Ishikawa (cell line): ENCODE results near the gene SMAD3.

Experiments
- CEBPB ChIP-seq: IDR thresholded peaks from 2 replicates; pipeline ENCODE4 v1.6.1; 2012
- CREB1 ChIP-seq: IDR thresholded peaks from 2 replicates; pipeline ENCODE4 v1.6.1; 2012; ENCODE audit warnings: low read depth
- EGR1 ChIP-seq: IDR thresholded peaks from 2 replicates; pipeline ENCODE4 v1.6.1; 2012
- EP300 ChIP-seq: IDR thresholded peaks from 2 replicates; pipeline ENCODE4 v1.6.1; 2012; ENCODE audit warnings: borderline replicate concordance
- FOXM1 ChIP-seq: IDR thresholded peaks from 2 replicates; pipeline ENCODE4 v1.6.1; 2012; ENCODE audit warnings: low read depth, borderline replicate concordance
- NFIC ChIP-seq: IDR thresholded peaks from 2 replicates; pipeline ENCODE4 v1.6.1; 2012
- RAD21 ChIP-seq: IDR thresholded peaks from 2 replicates; pipeline ENCODE4 v1.6.1; 2012; ENCODE audit warnings: low read depth
- TAF1 ChIP-seq: IDR thresholded peaks from 2 replicates; pipeline ENCODE4 v1.6.1; 2012; ENCODE audit warnings: low read depth, mild to moderate bottlenecking
- TCF12 ChIP-seq: IDR thresholded peaks from 2 replicates; pipeline ENCODE4 v1.6.1; 2012; ENCODE audit warnings: low read depth
- TEAD4 ChIP-seq: IDR thresholded peaks from 2 replicates; pipeline ENCODE4 v1.6.1; 2012
- YY1 ChIP-seq: IDR thresholded peaks from 2 replicates; pipeline ENCODE4 v1.6.1; 2012; ENCODE audit warnings: low read depth
- ZBTB7A ChIP-seq: IDR thresholded peaks from 2 replicates; pipeline ENCODE4 v1.6.1; 2012; ENCODE audit warnings: low read depth
- TF ChIP-seq, protein P1 (sequence below): IDR thresholded peaks from 2 replicates; pipeline ENCODE4 v1.6.1; 2012; ENCODE audit warnings: low read depth, mild to moderate bottlenecking
- TF ChIP-seq, protein P2 (sequence below): IDR thresholded peaks from 2 replicates; pipeline ENCODE4 v1.6.1; 2012
- TF ChIP-seq, protein P3 (sequence below): IDR thresholded peaks from 2 replicates; pipeline ENCODE4 v1.6.1; 2012

The SMAD3 gene

DNA sequence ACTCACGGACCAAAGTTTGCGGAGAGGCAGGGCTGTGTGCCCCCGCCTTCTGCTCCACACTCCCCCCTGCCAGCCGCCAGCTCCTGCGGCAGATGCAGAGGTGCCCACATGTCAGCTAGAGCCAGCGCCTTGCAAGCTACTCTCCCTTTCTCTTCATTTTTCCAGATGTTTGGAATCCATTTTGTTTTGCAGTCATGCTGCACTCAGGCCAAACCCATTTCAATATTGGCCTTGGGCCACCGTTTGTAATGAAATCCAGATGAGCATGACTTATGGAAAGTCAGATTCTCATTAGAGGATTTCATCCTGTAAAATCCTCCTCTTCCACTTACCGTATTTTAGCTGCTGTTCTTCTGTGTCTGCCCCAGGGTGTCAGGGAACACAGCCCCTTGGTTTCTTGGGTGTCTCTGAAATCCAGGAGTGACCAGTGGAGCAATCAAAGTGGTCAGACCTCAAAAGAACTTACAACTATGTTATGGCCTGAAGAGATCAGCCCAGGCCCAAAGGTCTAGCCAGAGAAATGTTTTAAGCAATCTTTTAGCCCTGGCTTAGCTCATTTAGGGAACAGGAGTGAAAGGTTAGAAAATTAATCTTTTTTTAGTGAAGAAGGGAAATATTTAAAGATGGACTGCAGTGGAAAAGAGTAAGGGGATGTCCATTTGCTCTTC is 123.3 kb downstream of the SMAD3 start:
- TF ChIP-seq TCF12 (no peak), RAD21 (no peak), CEBPB (no peak)

DNA sequence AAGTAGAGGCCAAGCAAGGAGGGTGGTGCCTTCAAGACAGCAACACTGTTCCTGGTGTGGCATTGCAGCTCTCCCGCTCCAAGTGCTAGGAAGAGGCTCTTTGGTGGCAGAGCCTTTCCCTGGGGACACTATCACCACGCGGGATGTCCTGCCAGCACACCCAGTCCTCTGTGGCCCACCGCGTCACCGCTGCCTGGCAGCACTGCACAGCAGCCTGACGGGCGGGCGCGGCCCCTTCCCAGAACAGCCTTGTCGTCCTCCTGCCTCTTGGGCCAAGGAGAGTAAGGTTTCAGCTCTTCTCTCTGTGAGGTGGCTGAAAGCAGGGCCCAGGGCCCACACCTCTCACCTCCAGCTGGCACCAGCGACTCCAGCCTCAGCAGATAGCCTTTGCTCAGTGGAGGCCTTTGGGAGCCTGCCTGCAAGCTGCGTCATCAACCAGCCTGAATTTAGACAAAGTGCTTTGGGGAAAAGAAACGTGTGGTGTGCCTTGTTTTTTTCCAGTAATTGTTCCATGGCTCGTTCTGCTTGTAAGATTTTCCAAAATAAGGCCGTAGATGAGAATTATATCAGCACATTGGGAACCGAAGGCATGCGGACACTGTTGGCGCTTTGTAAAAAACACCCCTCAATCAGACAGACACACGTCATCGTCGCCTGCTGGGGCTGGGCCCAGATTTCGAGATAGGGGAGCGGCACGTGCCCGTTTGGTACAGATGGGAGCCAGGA is 124.1 kb downstream of the SMAD3 start:
- TF ChIP-seq CREB1 = no peak
- TF ChIP-seq EGR1 = no peak
- TF ChIP-seq, protein P1, sequence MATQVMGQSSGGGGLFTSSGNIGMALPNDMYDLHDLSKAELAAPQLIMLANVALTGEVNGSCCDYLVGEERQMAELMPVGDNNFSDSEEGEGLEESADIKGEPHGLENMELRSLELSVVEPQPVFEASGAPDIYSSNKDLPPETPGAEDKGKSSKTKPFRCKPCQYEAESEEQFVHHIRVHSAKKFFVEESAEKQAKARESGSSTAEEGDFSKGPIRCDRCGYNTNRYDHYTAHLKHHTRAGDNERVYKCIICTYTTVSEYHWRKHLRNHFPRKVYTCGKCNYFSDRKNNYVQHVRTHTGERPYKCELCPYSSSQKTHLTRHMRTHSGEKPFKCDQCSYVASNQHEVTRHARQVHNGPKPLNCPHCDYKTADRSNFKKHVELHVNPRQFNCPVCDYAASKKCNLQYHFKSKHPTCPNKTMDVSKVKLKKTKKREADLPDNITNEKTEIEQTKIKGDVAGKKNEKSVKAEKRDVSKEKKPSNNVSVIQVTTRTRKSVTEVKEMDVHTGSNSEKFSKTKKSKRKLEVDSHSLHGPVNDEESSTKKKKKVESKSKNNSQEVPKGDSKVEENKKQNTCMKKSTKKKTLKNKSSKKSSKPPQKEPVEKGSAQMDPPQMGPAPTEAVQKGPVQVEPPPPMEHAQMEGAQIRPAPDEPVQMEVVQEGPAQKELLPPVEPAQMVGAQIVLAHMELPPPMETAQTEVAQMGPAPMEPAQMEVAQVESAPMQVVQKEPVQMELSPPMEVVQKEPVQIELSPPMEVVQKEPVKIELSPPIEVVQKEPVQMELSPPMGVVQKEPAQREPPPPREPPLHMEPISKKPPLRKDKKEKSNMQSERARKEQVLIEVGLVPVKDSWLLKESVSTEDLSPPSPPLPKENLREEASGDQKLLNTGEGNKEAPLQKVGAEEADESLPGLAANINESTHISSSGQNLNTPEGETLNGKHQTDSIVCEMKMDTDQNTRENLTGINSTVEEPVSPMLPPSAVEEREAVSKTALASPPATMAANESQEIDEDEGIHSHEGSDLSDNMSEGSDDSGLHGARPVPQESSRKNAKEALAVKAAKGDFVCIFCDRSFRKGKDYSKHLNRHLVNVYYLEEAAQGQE = no peak
- TF ChIP-seq EP300 = no peak
- no peak for TF ChIP-seq TCF12
- TF ChIP-seq TAF1 = no peak
- TF ChIP-seq, protein P2, sequence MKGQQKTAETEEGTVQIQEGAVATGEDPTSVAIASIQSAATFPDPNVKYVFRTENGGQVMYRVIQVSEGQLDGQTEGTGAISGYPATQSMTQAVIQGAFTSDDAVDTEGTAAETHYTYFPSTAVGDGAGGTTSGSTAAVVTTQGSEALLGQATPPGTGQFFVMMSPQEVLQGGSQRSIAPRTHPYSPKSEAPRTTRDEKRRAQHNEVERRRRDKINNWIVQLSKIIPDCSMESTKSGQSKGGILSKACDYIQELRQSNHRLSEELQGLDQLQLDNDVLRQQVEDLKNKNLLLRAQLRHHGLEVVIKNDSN = no peak
- no peak for TF ChIP-seq CEBPB
- no peak for TF ChIP-seq RAD21
- no peak for TF ChIP-seq FOXM1
- no peak for TF ChIP-seq TEAD4
- TF ChIP-seq YY1 = no peak
- no peak for TF ChIP-seq ZBTB7A
- TF ChIP-seq, protein P3, sequence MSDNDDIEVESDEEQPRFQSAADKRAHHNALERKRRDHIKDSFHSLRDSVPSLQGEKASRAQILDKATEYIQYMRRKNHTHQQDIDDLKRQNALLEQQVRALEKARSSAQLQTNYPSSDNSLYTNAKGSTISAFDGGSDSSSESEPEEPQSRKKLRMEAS = no peak
- no peak for TF ChIP-seq NFIC

DNA sequence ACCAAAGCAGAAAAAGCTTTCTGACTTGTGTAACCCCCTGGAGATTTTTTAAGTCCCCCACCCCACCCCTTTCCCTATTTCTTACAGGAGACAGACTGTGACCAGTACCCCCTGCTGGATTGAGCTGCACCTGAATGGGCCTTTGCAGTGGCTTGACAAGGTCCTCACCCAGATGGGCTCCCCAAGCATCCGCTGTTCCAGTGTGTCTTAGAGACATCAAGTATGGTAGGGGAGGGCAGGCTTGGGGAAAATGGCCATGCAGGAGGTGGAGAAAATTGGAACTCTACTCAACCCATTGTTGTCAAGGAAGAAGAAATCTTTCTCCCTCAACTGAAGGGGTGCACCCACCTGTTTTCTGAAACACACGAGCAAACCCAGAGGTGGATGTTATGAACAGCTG is 124.9 kb downstream of the SMAD3 start:
- TF ChIP-seq EP300 (no peak), ZBTB7A (no peak), TAF1 (no peak), TEAD4 (no peak), CREB1 (no peak), CEBPB (no peak), YY1 (no peak), NFIC (no peak), EGR1 (no peak), FOXM1 (no peak), TCF12 (no peak), RAD21 (no peak)
- TF ChIP-seq, protein P2 = no peak
- TF ChIP-seq, protein P1 = no peak
- TF ChIP-seq, protein P3 = no peak

DNA sequence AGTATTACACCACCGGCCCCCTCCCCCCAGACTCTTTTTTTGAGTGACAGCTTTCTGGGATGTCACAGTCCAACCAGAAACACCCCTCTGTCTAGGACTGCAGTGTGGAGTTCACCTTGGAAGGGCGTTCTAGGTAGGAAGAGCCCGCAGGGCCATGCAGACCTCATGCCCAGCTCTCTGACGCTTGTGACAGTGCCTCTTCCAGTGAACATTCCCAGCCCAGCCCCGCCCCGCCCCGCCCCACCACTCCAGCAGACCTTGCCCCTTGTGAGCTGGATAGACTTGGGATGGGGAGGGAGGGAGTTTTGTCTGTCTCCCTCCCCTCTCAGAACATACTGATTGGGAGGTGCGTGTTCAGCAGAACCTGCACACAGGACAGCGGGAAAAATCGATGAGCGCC is 125.4 kb downstream of the SMAD3 start:
- TF ChIP-seq TAF1 = no peak
- TF ChIP-seq, protein P3 = no peak
- TF ChIP-seq RAD21 = no peak
- no peak for TF ChIP-seq CEBPB
- no peak for TF ChIP-seq YY1
- TF ChIP-seq, protein P1 = no peak
- TF ChIP-seq FOXM1 = no peak
- no peak for TF ChIP-seq EGR1
- no peak for TF ChIP-seq TCF12
- no peak for TF ChIP-seq CREB1
- TF ChIP-seq EP300 = no peak
- TF ChIP-seq ZBTB7A = no peak
